AG04449 (cell line): Measurements from ENCODE around the gene FYCO1.

ENCODE experiments used
- CTCF ChIA-PET: fragments of 350-600 bp; formaldehyde crosslinking; extraction: SDS; loops from one replicate; lab custom pipeline; 2021; ENCODE audit warnings: antibody characterized with exemption; lab: Yijun Ruan, JAX
- POLR2A ChIA-PET: fragments of 400-600, 350-600 bp; formaldehyde crosslinking; extraction: SDS; loops from one replicate; lab custom pipeline; 2020; ENCODE audit warnings: antibody characterized with exemption, inconsistent platforms; lab: Yijun Ruan, JAX
- DNase-seq: peaks from one replicate; pipeline ENCODE4 v3.0.0-alpha.2; 2010; ENCODE audit warnings: low read depth, low spot score
- H3K4me3 ChIP-seq: 2 replicates; pipeline ENCODE4 v1.5.1; 2011; ENCODE audit warnings: low read depth, mild to moderate bottlenecking, control low read depth, low read length
- CTCF ChIP-seq: IDR thresholded peaks from one replicate; pipeline ENCODE4 v1.5.1; 2011; ENCODE audit warnings: mild to moderate bottlenecking, moderate library complexity, low read length, control low read depth, inconsistent platforms; ENCODE audit not compliant: insufficient read depth; ENCODE audit errors: missing control alignments

FYCO1 gene

GRCh38 chr3:45965253-45965652 is 30.4 kb downstream of the FYCO1 start:
- no peak for DNase-seq
- H3K4me3 ChIP-seq: no peak overlapping the region
- no peak for TF ChIP-seq CTCF
- POLR2A ChIA-PET: no interaction called here
- CTCF ChIA-PET: interaction anchor here (7.2 kb wide), 1 partner anchor 114 kb away, joined by 62 read pairs; no protein-coding TSS in a partner anchor

GRCh38 chr3:45964139-45964538 is 31.5 kb downstream of the FYCO1 start:
- ChIA-PET POLR2A (no interaction called here), CTCF (interaction anchor here (1.0 to 7.2 kb wide), 2 partner anchors 115 to 204 kb away, joined by 3 to 62 read pairs; no protein-coding TSS in a partner anchor)
- H3K4me3 ChIP-seq: no peak overlapping the region
- no peak for TF ChIP-seq CTCF
- no peak for DNase-seq

- DNase-seq: no peak
- TF ChIP-seq CTCF: no peak
- ChIA-PET CTCF (interaction anchor here (0.9 to 1.9 kb wide), 5 partner anchors 10 to 117 kb away, joined by 3 to 8 read pairs (median 3); no protein-coding TSS in a partner anchor), POLR2A (no interaction called here)
- no peak overlapping the region for H3K4me3 ChIP-seq
These were observed 33.6 kb downstream of the FYCO1 start for GRCh38 chr3:45962033-45962432.

- TF ChIP-seq CTCF: no peak
- DNase-seq: no peak
- ChIA-PET CTCF (interaction anchor here (0.8 to 1.6 kb wide), 4 partner anchors 8 to 119 kb away, joined by 3 to 5 read pairs (median 4); no protein-coding TSS in a partner anchor), POLR2A (no interaction called here)
- H3K4me3 ChIP-seq: no peak overlapping the region
These were observed 35.3 kb downstream of the FYCO1 start for GRCh38 chr3:45960289-45960688.

- DNase-seq: no peak
- H3K4me3 ChIP-seq: no peak overlapping the region
- ChIA-PET CTCF (interaction anchor here (1.3 to 2.8 kb wide), 6 partner anchors 11 to 119 kb away, joined by 3 to 23 read pairs (median 5); no protein-coding TSS in a partner anchor), POLR2A (no interaction called here)
- TF ChIP-seq CTCF: no peak
These were observed 36.4 kb downstream of the FYCO1 start for GRCh38 chr3:45959201-45959600.

GRCh38 chr3:45958321-45958791 is 37.3 kb downstream of the FYCO1 start:
- no peak overlapping the region for H3K4me3 ChIP-seq
- ChIA-PET POLR2A (no interaction called here), CTCF (interaction anchor here (0.7 to 2.8 kb wide), 6 partner anchors 10 to 119 kb away, joined by 3 to 23 read pairs (median 4); no protein-coding TSS in a partner anchor)
- TF ChIP-seq CTCF: no peak
- DNase-seq: no peak
